ENCODE measurements around the gene NNAT.
A peak's percentile ranks its signal among the peaks of the same experiment; 100 is the strongest.

Gene NNAT

DNA sequence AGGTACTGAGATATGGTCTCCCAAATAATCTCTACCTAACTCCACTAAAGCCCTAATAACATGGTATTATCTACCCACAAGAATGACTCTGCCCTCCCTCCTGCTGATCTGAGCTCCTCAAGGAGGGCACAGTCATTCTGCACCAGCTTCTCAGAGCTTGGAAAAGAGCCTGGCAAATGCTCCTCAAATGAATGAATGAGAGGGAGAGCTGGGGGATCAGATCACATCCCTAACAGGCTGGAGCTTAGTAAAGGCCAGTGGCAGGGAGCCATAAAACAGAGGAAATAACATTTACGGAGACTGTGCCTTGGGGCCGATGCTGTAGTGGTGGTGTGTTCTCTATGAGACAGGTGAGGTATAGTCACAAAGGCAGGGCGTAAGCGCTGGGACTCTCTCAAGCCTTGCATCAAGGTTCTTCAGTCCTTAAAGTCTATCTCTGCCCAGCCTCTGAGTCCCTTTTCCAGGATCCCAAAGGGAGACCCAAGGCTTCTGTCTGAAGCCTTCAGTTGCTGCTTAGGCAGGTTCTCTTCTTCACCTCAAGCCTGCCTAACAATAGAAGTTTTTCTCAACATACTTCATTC is 7.2 kb upstream of the NNAT start:
- Histone ChIP-seq H3K36me3 (peaks cover 65% of the 10 kb centered on the region), H3K27me3 (ENCODE audit: insufficient read depth, low read depth, severe bottlenecking) (no peaks in the 10 kb centered on the region), H3K27ac (no peak overlapping the region), H3K4me3 (ENCODE audit: low read depth, low read length) (no peak overlapping the region), H3K9me3 (ENCODE audit: severe bottlenecking) (no peaks in the 10 kb centered on the region)
- no peak for DNase-seq
- TF ChIP-seq, protein P1, sequence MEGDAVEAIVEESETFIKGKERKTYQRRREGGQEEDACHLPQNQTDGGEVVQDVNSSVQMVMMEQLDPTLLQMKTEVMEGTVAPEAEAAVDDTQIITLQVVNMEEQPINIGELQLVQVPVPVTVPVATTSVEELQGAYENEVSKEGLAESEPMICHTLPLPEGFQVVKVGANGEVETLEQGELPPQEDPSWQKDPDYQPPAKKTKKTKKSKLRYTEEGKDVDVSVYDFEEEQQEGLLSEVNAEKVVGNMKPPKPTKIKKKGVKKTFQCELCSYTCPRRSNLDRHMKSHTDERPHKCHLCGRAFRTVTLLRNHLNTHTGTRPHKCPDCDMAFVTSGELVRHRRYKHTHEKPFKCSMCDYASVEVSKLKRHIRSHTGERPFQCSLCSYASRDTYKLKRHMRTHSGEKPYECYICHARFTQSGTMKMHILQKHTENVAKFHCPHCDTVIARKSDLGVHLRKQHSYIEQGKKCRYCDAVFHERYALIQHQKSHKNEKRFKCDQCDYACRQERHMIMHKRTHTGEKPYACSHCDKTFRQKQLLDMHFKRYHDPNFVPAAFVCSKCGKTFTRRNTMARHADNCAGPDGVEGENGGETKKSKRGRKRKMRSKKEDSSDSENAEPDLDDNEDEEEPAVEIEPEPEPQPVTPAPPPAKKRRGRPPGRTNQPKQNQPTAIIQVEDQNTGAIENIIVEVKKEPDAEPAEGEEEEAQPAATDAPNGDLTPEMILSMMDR (IDR thresholded peaks at IDR 0.05; ENCODE audit: low read depth, low read length): no peak

GRCh38 chr20:37515876-37516275 is 5.2 kb upstream of the NNAT start:
- TF ChIP-seq, protein P1 (IDR thresholded peaks at IDR 0.05; ENCODE audit: low read depth, low read length): no peak
- no peaks in the 10 kb centered on the region for H3K27me3 ChIP-seq (ENCODE audit: insufficient read depth, low read depth, severe bottlenecking)

GRCh38 chr20:37516811-37517750 is 4.0 kb upstream of the NNAT start:
- Histone ChIP-seq H3K27ac (peak overlapping the region; percentile 87), H3K4me3 (ENCODE audit: low read depth, low read length) (no peak overlapping the region), H3K36me3 (peaks cover 69% of the 10 kb centered on the region), H3K27me3 (ENCODE audit: insufficient read depth, low read depth, severe bottlenecking) (no peaks in the 10 kb centered on the region), H3K9me3 (ENCODE audit: severe bottlenecking) (peaks cover 12% of the 10 kb centered on the region)
- peak; percentile 82 for DNase-seq
- TF ChIP-seq, protein P1 (IDR thresholded peaks at IDR 0.05; ENCODE audit: low read depth, low read length): no peak

More at GRCh38 chr20:37515876-37516275, 5.2 kb upstream of the NNAT start:
- peaks cover 74% of the 10 kb centered on the region for H3K36me3 ChIP-seq
- DNase-seq: no peak
- H3K9me3 ChIP-seq (ENCODE audit: severe bottlenecking): peaks cover 6% of the 10 kb centered on the region
- H3K27ac ChIP-seq: peak overlapping the region; percentile 87
- no peak overlapping the region for H3K4me3 ChIP-seq (ENCODE audit: low read depth, low read length)

DNA sequence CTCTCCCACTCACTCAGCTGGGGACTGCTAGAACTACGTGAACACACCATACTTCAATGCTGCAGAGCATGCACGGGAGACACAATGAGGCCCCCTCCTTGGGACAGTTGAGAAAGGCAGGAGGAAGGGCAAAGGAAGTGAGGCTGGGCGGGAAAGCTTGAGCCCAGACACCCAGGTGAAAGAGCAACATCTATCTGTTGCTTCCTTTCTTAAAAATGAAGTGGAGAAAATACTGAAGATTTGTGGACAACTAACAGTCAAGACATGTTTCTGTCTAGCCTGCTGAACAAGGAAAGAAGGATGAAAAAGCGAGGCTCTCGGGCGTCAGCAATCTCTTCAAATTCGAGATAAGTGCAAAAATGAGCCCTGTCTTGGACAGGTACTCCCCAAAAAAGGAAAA is 3.0 kb upstream of the NNAT start:
- DNase-seq: no peak
- TF ChIP-seq, protein P1 (IDR thresholded peaks at IDR 0.05; ENCODE audit: low read depth, low read length): no peak
- peak overlapping the region; percentile 87 for H3K27ac ChIP-seq
- H3K9me3 ChIP-seq (ENCODE audit: severe bottlenecking): peaks cover 12% of the 10 kb centered on the region
- no peak overlapping the region for H3K4me3 ChIP-seq (ENCODE audit: low read depth, low read length)
- peaks cover 64% of the 10 kb centered on the region for H3K36me3 ChIP-seq
- no peaks in the 10 kb centered on the region for H3K27me3 ChIP-seq (ENCODE audit: insufficient read depth, low read depth, severe bottlenecking)

DNA sequence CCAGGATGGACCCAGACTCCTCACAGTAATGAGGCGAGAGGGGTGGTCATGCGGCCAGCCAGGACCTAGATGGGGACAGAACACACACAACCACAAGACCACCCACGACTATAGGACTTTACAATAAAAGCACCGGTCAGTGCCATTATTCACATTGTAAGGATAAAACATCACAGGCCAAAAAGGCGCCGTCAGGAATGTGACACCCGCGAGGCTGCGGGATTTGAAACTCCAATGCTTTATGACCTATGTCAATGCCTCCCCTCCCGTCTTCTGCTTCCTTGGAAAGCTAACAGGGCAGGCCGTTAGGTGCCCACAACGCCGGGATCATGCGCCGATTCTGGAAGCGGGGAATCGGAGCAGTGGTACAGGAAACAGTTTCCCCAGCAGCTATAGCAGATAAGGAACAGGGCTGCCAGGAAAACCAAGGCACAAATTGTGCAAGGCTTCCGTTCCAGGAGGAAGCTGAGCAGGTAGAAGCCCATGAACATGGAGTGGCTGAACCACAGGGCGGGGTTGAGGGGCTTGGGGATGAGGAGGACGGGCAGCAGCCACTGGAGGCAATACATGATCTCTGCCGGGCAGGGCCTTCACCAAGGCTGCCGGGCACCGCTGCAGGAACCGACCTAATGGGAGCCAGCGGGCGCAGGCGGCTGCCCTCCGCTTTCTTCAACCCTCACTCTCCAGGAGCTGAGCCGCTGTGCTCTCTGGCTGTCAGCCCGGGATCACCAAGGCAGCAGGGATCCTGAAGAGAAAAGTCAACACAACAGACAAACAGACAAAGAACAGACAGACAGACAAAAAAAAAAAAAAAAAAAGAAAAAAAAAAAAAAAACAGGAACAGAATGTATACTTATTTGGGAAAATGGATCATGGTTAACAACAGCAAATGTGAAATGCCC is 2.2 kb upstream of the NNAT start:
- TF ChIP-seq, protein P1 (IDR thresholded peaks at IDR 0.05; ENCODE audit: low read depth, low read length): no peak
- Histone ChIP-seq H3K9me3 (ENCODE audit: severe bottlenecking) (peaks cover 12% of the 10 kb centered on the region), H3K4me3 (ENCODE audit: low read depth, low read length) (no peak overlapping the region), H3K36me3 (peaks cover 57% of the 10 kb centered on the region), H3K27ac (peak overlapping the region; percentile 87), H3K27me3 (ENCODE audit: insufficient read depth, low read depth, severe bottlenecking) (no peaks in the 10 kb centered on the region)
- DNase-seq: no peak

Data from WERI-Rb-1 (cell line).